Gastroesophageal sphincter (tissue), 4 donors: Measurements from ENCODE around the gene SEZ6L. TPM values are rescaled to one million over a fixed set of nuclear protein-coding genes. Genes with fewer than 3 reads are reported as not detected.

Source experiments
- ATAC-seq: fragments of 150-250 bp; one replicate; pipeline ENCODE4 v1.9.1; 2016; ENCODE audit warnings: mild to moderate bottlenecking, moderate library complexity
- H3K27ac ChIP-seq, 4 donors: fragments of 200-600 bp; sonication (generic) in 3 of 4; 1 replicate in 3 of 4; 2 replicates in 1 of 4; pipeline ENCODE4 v1.5.1; 2016 to 2019
- H3K27me3 ChIP-seq: fragments of 200-600 bp; sonication (generic); one replicate; pipeline ENCODE4 v1.5.1; 2019
- H3K36me3 ChIP-seq, 2 donors: fragments of 200-600 bp; sonication (generic); one replicate each; pipeline ENCODE4 v1.5.1; 2019; ENCODE audit warnings: control low read depth in 1 of 2
- H3K4me1 ChIP-seq, 3 donors: fragments of 200-600 bp; sonication (generic); 1 replicate in 2 of 3; 2 replicates in 1 of 3; pipeline ENCODE4 v1.5.1; 2016 to 2019; ENCODE audit warnings: control low read depth in 2 of 3
- H3K4me3 ChIP-seq, 2 donors: fragments of 200-600 bp; sonication (generic); one replicate each; pipeline ENCODE4 v1.5.1; 2019; ENCODE audit warnings: mild to moderate bottlenecking in 1 of 2, moderate library complexity in 1 of 2
- H3K9me3 ChIP-seq, 3 donors: fragments of 200-600 bp; sonication (generic); one replicate each; pipeline ENCODE4 v1.5.1; 2017 to 2019; ENCODE audit warnings: control low read depth in 2 of 3
- CTCF ChIP-seq, 4 experiments: fragments of 200-600 bp in 2 of 4; fragments of 450-650 bp in 2 of 4; sonication (generic) in 1 of 4; IDR thresholded peaks; one replicate each; pipeline ENCODE4 v1.5.1; 2017 to 2019; ENCODE audit warnings: antibody characterized with exemption in 4 of 4, mild to moderate bottlenecking in 2 of 4, moderate library complexity in 2 of 4
- EP300 ChIP-seq: sonication (generic); formaldehyde crosslinking; IDR thresholded peaks from one replicate; pipeline ENCODE4 v1.6.1; 2017; ENCODE audit warnings: antibody characterized with exemption, mild to moderate bottlenecking
- POLR2A ChIP-seq, 2 donors: fragments of 450-650 bp; IDR thresholded peaks; one replicate each; pipeline ENCODE4 v1.6.1; 2017; ENCODE audit warnings: antibody characterized with exemption in 2 of 2, mild to moderate bottlenecking in 2 of 2, moderate library complexity in 1 of 2
- POLR2AphosphoS5 ChIP-seq: sonication (generic); formaldehyde crosslinking; IDR thresholded peaks from one replicate; pipeline ENCODE4 v1.6.1; 2017; ENCODE audit warnings: antibody characterized with exemption
- WGBS, 2 donors: methylation state at CpG; one replicate each; pipeline ENCODE4 v1.1.5; 2018; ENCODE audit warnings: low coverage in 1 of 2; 5-methylcytosine and 5-hydroxymethylcytosine counted together
- total RNA-seq, 4 donors: library from RNA; depleted of rRNA; stranded (reverse); fragments of >200 nt; gene quantifications; one replicate each; pipeline ENCODE4 v1.1.0, GENCODE V29; 2016

Gene SEZ6L
- total RNA-seq, 4 donors from 2014 or later = 0.12 to 0.47 (median 0.28) TPM

- 29 to 76% methylated on average over 1 of the region's 1 CpG for WGBS, 2 donors
Observed at GRCh38 chr22:26391091-26391490, 221.8 kb downstream of the SEZ6L start.

GRCh38 chr22:26391623-26392022 lies 222.4 kb downstream of the SEZ6L start:
- Histone ChIP-seq H3K27me3 (peaks cover 62% of the 10 kb centered on the region), H3K4me1 (no peaks in the 10 kb centered on the region), H3K27ac (no peak overlapping the region), H3K9me3 (no peaks in the 10 kb centered on the region), H3K36me3 (no peaks in the 10 kb centered on the region), H3K4me3 (no peak overlapping the region)
- no peak for ATAC-seq
- TF ChIP-seq POLR2AphosphoS5 (no peak), CTCF (IDR thresholded peaks at IDR 0.05) (no peak), POLR2A (IDR thresholded peaks at IDR 0.05) (no peak)
- WGBS, 2 donors = 50 to 70% methylated on average over 2 of the region's 2 CpGs

More at GRCh38 chr22:26391091-26391490, 221.8 kb downstream of the SEZ6L start:
- Histone ChIP-seq H3K27me3 (peaks cover 67% of the 10 kb centered on the region), H3K4me1 (no peaks in the 10 kb centered on the region), H3K9me3 (no peaks in the 10 kb centered on the region), H3K27ac (no peak overlapping the region), H3K4me3 (no peak overlapping the region), H3K36me3 (no peaks in the 10 kb centered on the region)
- ATAC-seq = no peak
- TF ChIP-seq CTCF (IDR thresholded peaks at IDR 0.05) (no peak), EP300 (no peak), POLR2A (IDR thresholded peaks at IDR 0.05) (no peak), POLR2AphosphoS5 (no peak)

GRCh38 chr22:26393929-26394328 lies 224.7 kb downstream of the SEZ6L start:
- Histone ChIP-seq H3K9me3 (no peaks in the 10 kb centered on the region), H3K27ac (no peak overlapping the region), H3K27me3 (peaks cover 49% of the 10 kb centered on the region), H3K36me3 (no peaks in the 10 kb centered on the region), H3K4me1 (no peaks in the 10 kb centered on the region), H3K4me3 (no peak overlapping the region)
- ATAC-seq = no peak
- TF ChIP-seq POLR2AphosphoS5 (no peak), EP300 (no peak), CTCF (IDR thresholded peaks at IDR 0.05) (no peak), POLR2A (IDR thresholded peaks at IDR 0.05) (no peak)
- WGBS, 2 donors = 45 to 63% methylated on average over 1 to 2 of the region's 2 CpGs

- no peak for TF ChIP-seq POLR2A (IDR thresholded peaks at IDR 0.05)
- Histone ChIP-seq H3K4me1 (no peaks in the 10 kb centered on the region), H3K27me3 (peaks cover 44% of the 10 kb centered on the region), H3K9me3 (no peaks in the 10 kb centered on the region), H3K4me3 (no peak overlapping the region), H3K36me3 (no peaks in the 10 kb centered on the region), H3K27ac (no peak overlapping the region)
- ATAC-seq = no peak
- 0 to 27% methylated on average over 1 of the region's 1 CpG for WGBS, 2 donors
Observed at GRCh38 chr22:26394777-26395176, 225.5 kb downstream of the SEZ6L start.

GRCh38 chr22:26395926-26396325 lies 226.7 kb downstream of the SEZ6L start:
- no peak for ATAC-seq
- no peak overlapping the region for H3K4me3 ChIP-seq
- WGBS, 2 donors = 8 to 60% methylated on average over 2 of the region's 5 CpGs
- H3K4me1 ChIP-seq = no peaks in the 10 kb centered on the region
- peaks cover 33% of the 10 kb centered on the region for H3K27me3 ChIP-seq
- H3K9me3 ChIP-seq = no peaks in the 10 kb centered on the region
- H3K36me3 ChIP-seq = no peaks in the 10 kb centered on the region
- no peak overlapping the region for H3K27ac ChIP-seq
- TF ChIP-seq EP300 = no peak
- no peak for TF ChIP-seq CTCF (IDR thresholded peaks at IDR 0.05)
- no peak for TF ChIP-seq POLR2AphosphoS5
- no peak for TF ChIP-seq POLR2A (IDR thresholded peaks at IDR 0.05)
